Colonic mucosa (tissue), 4 donors: ENCODE measurements around the gene PPARGC1A. TPM values are rescaled to one million over a fixed set of nuclear protein-coding genes. Genes with fewer than 3 reads are reported as not detected.

Source experiments
- DNase-seq: peaks from one replicate; pipeline ENCODE4 v3.0.0-alpha.2; 2020
- H3K27ac ChIP-seq: fragments of 200-600 bp; one replicate; pipeline ENCODE4 v1.8.0; 2021
- H3K27me3 ChIP-seq: fragments of 200-600 bp; one replicate; pipeline ENCODE4 v1.8.0; 2021
- H3K36me3 ChIP-seq: fragments of 200-600 bp; one replicate; pipeline ENCODE4 v1.8.0; 2021
- H3K4me1 ChIP-seq: fragments of 200-600 bp; one replicate; pipeline ENCODE4 v1.8.0; 2021; ENCODE audit warnings: mild to moderate bottlenecking
- H3K4me3 ChIP-seq: fragments of 200-600 bp; one replicate; pipeline ENCODE4 v1.8.0; 2021
- H3K9ac ChIP-seq, 2 donors: one replicate each; pipeline ENCODE4 v1.7.0; 2013; ENCODE audit warnings: control low read depth in 2 of 2, low read depth in 2 of 2, low read length in 2 of 2
- H3K9me3 ChIP-seq: fragments of 200-600 bp; one replicate; pipeline ENCODE4 v1.8.0; 2021
- CTCF ChIP-seq: fragments of 200-600 bp; IDR thresholded peaks from one replicate; pipeline ENCODE4 v1.8.0; 2022; ENCODE audit warnings: antibody characterized with exemption, mild to moderate bottlenecking
- intact Hi-C: fragments of 100-400 bp; cut with DNase I; formaldehyde crosslinking; loops from one replicate; pipeline ENCODE4 v1.14.1; 2022
- total RNA-seq, 2 donors: library from RNA; stranded (reverse); fragmentation: NEBNext Ultra II Directional in 1 of 2; extraction: Animal tissue kit (Norgen Biotek cat#: 25700) in 1 of 2; gene quantifications; one replicate each; pipeline ENCODE4 v1.2.1, GENCODE V29; 2021
- donor health status: healthy.
- donor health status: DM: no; HTN: no; CAD: no.
- donor health status: DM: no; HTN: no; CAD: no.

The PPARGC1A gene
- total RNA-seq, 2 donors from 2014 or later: 44.4 to 48.4 TPM

DNA sequence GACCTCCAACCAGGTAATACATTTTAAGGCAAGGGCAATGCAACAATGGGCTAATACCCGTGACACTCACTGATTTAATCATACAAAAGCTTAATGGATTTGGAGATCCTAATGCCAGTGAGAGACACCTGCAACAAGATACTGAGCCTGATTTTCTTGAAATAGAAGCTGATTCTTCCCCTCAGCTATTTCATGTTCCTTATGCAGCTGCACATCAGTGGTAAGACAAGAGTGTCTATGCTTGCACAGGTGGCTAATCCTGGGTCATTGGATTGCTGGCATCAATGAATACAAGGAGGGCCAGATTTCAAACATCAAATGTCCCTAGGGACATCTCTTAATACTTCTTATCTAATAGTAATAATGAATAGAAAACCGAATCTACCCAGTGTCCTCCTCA, 139.7 kb downstream of the PPARGC1A start:
- Histone ChIP-seq H3K4me1 (peaks cover 4% of the 10 kb centered on the region), H3K4me3 (no peak overlapping the region), H3K9ac (no peak overlapping the region), H3K27me3 (no peaks in the 10 kb centered on the region), H3K9me3 (no peaks in the 10 kb centered on the region), H3K27ac (no peak overlapping the region), H3K36me3 (no peaks in the 10 kb centered on the region)
- TF ChIP-seq CTCF: no peak
- intact Hi-C loops: no loop called here
- no peak for DNase-seq

DNA sequence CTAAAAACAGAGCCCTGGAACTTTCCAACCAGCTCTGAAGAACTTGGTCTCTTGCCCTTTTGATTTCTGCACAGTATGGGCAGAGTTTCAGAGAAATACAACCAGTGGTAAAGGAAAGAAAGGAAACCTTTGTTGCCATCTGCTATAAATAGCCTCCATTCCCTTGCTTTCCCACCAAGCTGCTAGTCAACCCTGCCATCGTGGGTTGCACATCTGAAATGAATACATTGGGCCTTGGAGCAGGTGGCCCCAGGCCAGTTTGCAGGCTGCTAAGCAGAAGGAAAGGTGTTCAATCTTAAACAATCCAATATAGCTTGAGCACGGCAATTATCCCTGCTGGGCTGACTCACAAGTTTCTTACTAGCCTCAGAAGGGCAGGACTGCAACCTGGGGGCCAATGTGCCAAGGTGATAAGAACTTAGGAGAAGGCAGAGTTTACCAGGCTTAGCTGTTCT, 142.5 kb downstream of the PPARGC1A start:
- Histone ChIP-seq H3K4me3 (no peak overlapping the region), H3K27ac (peak overlapping the region; percentile 72), H3K9me3 (no peaks in the 10 kb centered on the region), H3K9ac (peak overlapping the region in 1 of 2 donors; percentile 22), H3K27me3 (no peaks in the 10 kb centered on the region), H3K36me3 (no peaks in the 10 kb centered on the region), H3K4me1 (peaks cover 4% of the 10 kb centered on the region)
- intact Hi-C loops: no loop called here
- peak; percentile 76 for DNase-seq
- TF ChIP-seq CTCF: no peak

- intact Hi-C loops: no loop called here
- Histone ChIP-seq H3K27ac (peak overlapping the region; percentile 72), H3K9ac (no peak overlapping the region), H3K36me3 (no peaks in the 10 kb centered on the region), H3K4me3 (no peak overlapping the region), H3K4me1 (peaks cover 4% of the 10 kb centered on the region), H3K27me3 (no peaks in the 10 kb centered on the region), H3K9me3 (no peaks in the 10 kb centered on the region)
- TF ChIP-seq CTCF: no peak
- DNase-seq: peak; percentile 32
Measured at GRCh38 chr4:23746672-23747071, 143.2 kb downstream of the PPARGC1A start.

DNA sequence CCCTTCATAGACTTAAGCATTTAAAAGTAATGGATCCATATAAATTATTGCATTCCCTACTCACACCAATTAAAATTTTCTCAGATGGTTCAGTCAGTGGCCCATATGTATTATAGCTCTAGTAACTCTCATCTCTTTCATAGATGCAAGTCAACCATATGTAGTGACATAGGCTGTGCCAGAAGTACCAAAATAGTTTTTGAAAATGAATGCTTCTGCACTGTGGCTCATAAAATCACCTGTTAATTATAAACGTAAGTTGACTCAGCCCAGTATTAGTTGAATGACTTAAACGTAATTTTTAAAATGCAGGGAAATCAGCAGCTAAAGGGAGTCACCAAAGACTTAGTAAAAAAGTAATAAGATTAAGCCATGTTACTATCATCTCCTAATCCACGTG, 143.8 kb downstream of the PPARGC1A start:
- DNase-seq: no peak
- Histone ChIP-seq H3K9me3 (no peaks in the 10 kb centered on the region), H3K36me3 (no peaks in the 10 kb centered on the region), H3K4me1 (peaks cover 4% of the 10 kb centered on the region), H3K4me3 (no peak overlapping the region), H3K27ac (peak overlapping the region; percentile 72), H3K27me3 (no peaks in the 10 kb centered on the region), H3K9ac (no peak overlapping the region)
- TF ChIP-seq CTCF: no peak
- intact Hi-C loops: no loop called here

DNA sequence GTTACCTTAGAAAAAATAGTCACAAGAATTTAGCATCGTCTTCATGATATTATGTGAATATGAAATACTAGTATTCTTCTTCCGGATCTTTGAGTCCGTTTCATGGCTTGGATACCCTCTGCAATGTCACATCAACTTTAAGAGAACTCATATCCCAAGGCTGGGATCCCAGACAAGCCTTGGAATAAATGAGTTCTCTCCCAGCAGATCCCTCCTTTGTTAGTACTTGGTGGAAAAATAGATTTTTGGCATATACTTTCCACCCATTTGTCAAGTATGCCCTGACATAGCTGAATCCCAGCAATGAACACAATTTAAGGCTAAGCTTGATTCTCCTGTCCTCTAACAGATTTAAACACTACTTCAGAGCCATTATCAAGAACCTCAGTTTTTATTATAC, 144.5 kb downstream of the PPARGC1A start:
- no peaks in the 10 kb centered on the region for H3K27me3 ChIP-seq
- no peak for TF ChIP-seq CTCF
- peak overlapping the region; percentile 72 for H3K27ac ChIP-seq
- DNase-seq: no peak
- no peak overlapping the region for H3K9ac ChIP-seq
- H3K4me3 ChIP-seq: no peak overlapping the region
- no peaks in the 10 kb centered on the region for H3K9me3 ChIP-seq
- H3K4me1 ChIP-seq: peaks cover 4% of the 10 kb centered on the region
- H3K36me3 ChIP-seq: no peaks in the 10 kb centered on the region
- intact Hi-C loops: no loop called here
